ENCODE results near the gene PSMB7.

DNA sequence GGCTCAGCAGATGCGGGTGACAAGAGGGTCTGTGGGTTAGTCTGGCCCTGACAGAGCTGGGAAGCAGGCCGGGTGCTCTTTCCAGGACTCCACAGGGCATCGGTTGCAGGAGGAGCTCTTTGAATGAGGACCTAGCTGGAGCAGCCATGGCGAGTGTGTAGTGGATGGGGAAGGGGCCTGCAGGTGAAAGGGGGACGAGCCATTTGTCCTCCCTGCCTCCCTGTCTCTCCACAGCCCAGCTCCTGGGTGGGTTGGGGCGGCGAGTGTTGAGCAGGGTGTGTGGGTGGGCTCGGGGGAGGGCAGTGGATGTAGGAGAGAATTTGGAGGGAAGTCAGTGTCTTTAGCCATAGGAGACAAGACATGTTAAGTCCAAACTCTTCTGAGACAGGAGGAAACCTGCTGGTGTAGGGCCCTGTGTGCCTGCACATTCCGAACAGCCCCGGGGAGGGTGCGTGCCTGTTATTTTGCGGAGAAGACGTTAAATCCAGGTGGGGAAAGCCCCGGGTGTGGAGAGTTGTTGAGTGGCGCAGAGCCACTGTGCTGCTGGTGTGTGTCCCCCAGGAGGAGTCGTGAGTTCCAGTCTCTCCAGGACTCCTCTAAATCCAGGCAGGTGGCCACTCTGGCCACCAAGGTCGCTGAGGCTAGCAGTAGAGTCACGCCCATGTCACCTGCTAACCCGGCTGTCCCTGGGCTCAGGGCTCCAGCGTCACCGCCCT is 73.6 kb downstream of the PSMB7 start:
- TF ChIP-seq, protein P1, sequence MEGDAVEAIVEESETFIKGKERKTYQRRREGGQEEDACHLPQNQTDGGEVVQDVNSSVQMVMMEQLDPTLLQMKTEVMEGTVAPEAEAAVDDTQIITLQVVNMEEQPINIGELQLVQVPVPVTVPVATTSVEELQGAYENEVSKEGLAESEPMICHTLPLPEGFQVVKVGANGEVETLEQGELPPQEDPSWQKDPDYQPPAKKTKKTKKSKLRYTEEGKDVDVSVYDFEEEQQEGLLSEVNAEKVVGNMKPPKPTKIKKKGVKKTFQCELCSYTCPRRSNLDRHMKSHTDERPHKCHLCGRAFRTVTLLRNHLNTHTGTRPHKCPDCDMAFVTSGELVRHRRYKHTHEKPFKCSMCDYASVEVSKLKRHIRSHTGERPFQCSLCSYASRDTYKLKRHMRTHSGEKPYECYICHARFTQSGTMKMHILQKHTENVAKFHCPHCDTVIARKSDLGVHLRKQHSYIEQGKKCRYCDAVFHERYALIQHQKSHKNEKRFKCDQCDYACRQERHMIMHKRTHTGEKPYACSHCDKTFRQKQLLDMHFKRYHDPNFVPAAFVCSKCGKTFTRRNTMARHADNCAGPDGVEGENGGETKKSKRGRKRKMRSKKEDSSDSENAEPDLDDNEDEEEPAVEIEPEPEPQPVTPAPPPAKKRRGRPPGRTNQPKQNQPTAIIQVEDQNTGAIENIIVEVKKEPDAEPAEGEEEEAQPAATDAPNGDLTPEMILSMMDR (IDR thresholded peaks at IDR 0.05): no peak
- no peak for TF ChIP-seq EP300 (IDR thresholded peaks at IDR 0.05)
- TF ChIP-seq POLR2A (IDR thresholded peaks at IDR 0.05): no peak
